ENCODE measurements around the gene USP6. TPM values are rescaled to one million over a fixed set of nuclear protein-coding genes. Genes with fewer than 3 reads are reported as not detected.

Gene USP6
- total RNA-seq, 1 experiment from 2014 or later: 0.10 TPM

DNA sequence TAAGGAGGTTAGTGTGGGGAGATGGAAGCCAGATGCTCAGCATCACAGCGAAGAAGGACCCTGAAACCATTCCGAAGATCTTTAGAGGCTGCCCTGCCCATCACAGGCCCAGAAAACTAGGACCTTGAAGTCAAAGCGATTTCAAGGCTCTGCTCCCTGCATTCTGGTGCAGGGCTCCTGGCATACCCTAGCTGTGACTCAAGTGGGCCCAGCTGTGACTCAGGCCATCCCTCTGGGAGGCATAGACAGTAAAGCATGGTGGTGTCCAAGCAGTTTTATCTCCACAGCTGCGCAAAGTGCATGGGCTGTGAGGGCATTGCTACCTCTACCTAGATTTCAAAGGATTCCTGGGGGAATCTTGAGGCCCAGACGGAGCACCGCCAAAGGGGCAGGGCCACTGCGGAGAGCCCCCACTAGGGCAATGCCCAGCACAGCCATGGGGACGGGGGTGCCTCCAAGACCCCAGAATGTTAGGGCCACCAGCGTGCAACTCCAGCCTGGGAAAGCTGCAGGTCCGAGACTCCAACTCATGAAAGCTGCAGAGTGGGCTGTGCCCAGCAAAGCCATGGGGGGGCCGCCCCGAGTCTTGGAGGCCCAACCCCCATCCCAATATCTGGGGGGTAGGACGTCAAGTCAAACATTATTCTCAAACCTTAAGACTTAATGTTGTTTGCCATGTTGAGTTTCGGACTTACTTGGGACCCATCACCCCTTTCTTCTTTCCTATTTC, 87.5 kb downstream of the USP6 start:
- intact Hi-C loops (cut with micrococcal nuclease): no loop called here
- no peak for TF ChIP-seq ZNF274 (IDR thresholded peaks at IDR 0.05; ENCODE audit: low read depth, low read length)
- no peak for TF ChIP-seq YY1 (IDR thresholded peaks at IDR 0.05; ENCODE audit: extremely low read depth, insufficient replicate concordance, low read depth, low read length)
- TF ChIP-seq EGR1 (IDR thresholded peaks at IDR 0.05; ENCODE audit: low read depth): no peak
- no peak for TF ChIP-seq EZH2phosphoT487 (IDR thresholded peaks at IDR 0.05; ENCODE audit: borderline replicate concordance)
- TF ChIP-seq SRF (IDR thresholded peaks at IDR 0.05; ENCODE audit: low read depth): no peak
- TF ChIP-seq RAD21 (IDR thresholded peaks at IDR 0.05; ENCODE audit: low read depth): no peak
- TF ChIP-seq JUND (IDR thresholded peaks at IDR 0.05): no peak
- TF ChIP-seq POLR2AphosphoS5 (IDR thresholded peaks at IDR 0.05; ENCODE audit: low read depth, low read length): no peak
- TF ChIP-seq, protein P1, sequence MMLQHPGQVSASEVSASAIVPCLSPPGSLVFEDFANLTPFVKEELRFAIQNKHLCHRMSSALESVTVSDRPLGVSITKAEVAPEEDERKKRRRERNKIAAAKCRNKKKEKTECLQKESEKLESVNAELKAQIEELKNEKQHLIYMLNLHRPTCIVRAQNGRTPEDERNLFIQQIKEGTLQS (IDR thresholded peaks at IDR 0.05): no peak
- no peak for TF ChIP-seq CBX3 (IDR thresholded peaks at IDR 0.05; ENCODE audit: low read depth)
- TF ChIP-seq, protein P2, sequence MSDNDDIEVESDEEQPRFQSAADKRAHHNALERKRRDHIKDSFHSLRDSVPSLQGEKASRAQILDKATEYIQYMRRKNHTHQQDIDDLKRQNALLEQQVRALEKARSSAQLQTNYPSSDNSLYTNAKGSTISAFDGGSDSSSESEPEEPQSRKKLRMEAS (IDR thresholded peaks at IDR 0.05): no peak
- H3K4me1 ChIP-seq (ENCODE audit: control insufficient read depth in 1 of 2, insufficient read depth in 2 of 2, low read length in 2 of 2): peaks cover 0 to 4% of the 10 kb centered on the region in 2 experiments; a peak in 1 of 4 replicates
- H3K9me2 ChIP-seq (ENCODE audit: insufficient read depth): no peaks in the 10 kb centered on the region
- no peak for DNase-seq (ENCODE audit: low read depth, low spot score)
- no peaks in the 10 kb centered on the region for H4K20me1 ChIP-seq (ENCODE audit: insufficient read depth)
- H3K9me3 ChIP-seq (ENCODE audit: control insufficient read depth in 1 of 2, insufficient read depth in 1 of 2, low read depth in 1 of 2, low read length in 2 of 2): no peaks in the 10 kb centered on the region
- no peak for ATAC-seq
- no peak overlapping the region for H3K4me2 ChIP-seq (ENCODE audit: low read length)
- no peak overlapping the region for H3K4me3 ChIP-seq (replicated peaks in 1 of 2; ENCODE audit: low read depth in 1 of 2, low read length in 2 of 2)
- H3K27ac ChIP-seq (ENCODE audit: low read depth, low read length): no peak overlapping the region
- POLR2A ChIA-PET: no interaction called here
- CTCF ChIA-PET: no interaction called here
- BruUV-seq (replicated peaks): no TSS peak
- no peaks in the 10 kb centered on the region for H3K79me2 ChIP-seq (ENCODE audit: insufficient read depth, low read length)
- RAD21 ChIA-PET (ENCODE audit: low non-redundant PET in 1 of 2, low total read pairs in 2 of 2, uncharacterized antibody in 2 of 2, unreplicated experiment in 2 of 2): no interaction called here
- no peaks in the 10 kb centered on the region for H3K27me3 ChIP-seq (ENCODE audit: insufficient read depth, low read length)
- H2AFZ ChIP-seq (ENCODE audit: low read depth, low read length, poor library complexity, severe bottlenecking): no peak overlapping the region
- H3K9ac ChIP-seq (ENCODE audit: low read length): no peak overlapping the region
- no peaks in the 10 kb centered on the region for H3K36me3 ChIP-seq (ENCODE audit: control insufficient read depth in 1 of 2, insufficient read depth in 2 of 2, low read length in 2 of 2)
